ENCODE data around the gene GAD2.

GRCh38 chr10:26311383-26311940 lies 94.9 kb downstream of the GAD2 start:
- TF ChIP-seq CTCF (IDR thresholded peaks at IDR 0.05; ENCODE audit: low read depth, low read length, poor library complexity, severe bottlenecking) (no peak), EZH2phosphoT487 (IDR thresholded peaks at IDR 0.05; ENCODE audit: borderline replicate concordance, low read length) (no peak)

Measured in DOHH2 (cell line).